ENCODE results near the gene PRSS2.

PRSS2 gene

GRCh38 chr7:142787783-142788182 is 17.0 kb downstream of the PRSS2 start:
- DNase-seq = no peak

- DNase-seq = no peak
These were observed 17.8 kb downstream of the PRSS2 start for GRCh38 chr7:142788303-142789289.

GRCh38 chr7:142789441-142789840 is 18.7 kb downstream of the PRSS2 start:
- no peak for DNase-seq

GRCh38 chr7:142790056-142790455 is 19.3 kb downstream of the PRSS2 start:
- DNase-seq = no peak

- DNase-seq = no peak
These were observed 19.8 kb downstream of the PRSS2 start for GRCh38 chr7:142790555-142790954.

GRCh38 chr7:142791502-142791901 is 20.7 kb downstream of the PRSS2 start:
- no peak for DNase-seq

- DNase-seq = no peak
These were observed 21.4 kb downstream of the PRSS2 start for GRCh38 chr7:142792129-142792528.

- DNase-seq = no peak
These were observed 21.8 kb downstream of the PRSS2 start for GRCh38 chr7:142792593-142792992.

GRCh38 chr7:142793156-142793555 is 22.4 kb downstream of the PRSS2 start:
- no peak for DNase-seq

- no peak for DNase-seq
These were observed 24.6 kb downstream of the PRSS2 start for GRCh38 chr7:142795339-142795863.

GRCh38 chr7:142796001-142796500 is 25.3 kb downstream of the PRSS2 start:
- no peak for DNase-seq

GRCh38 chr7:142796501-142797390 is 26.0 kb downstream of the PRSS2 start:
- no peak for DNase-seq

- no peak for DNase-seq
These were observed 26.9 kb downstream of the PRSS2 start for GRCh38 chr7:142797391-142798377.

- DNase-seq = no peak
These were observed 28.0 kb downstream of the PRSS2 start for GRCh38 chr7:142798451-142799436.

GRCh38 chr7:142799437-142799835 is 28.7 kb downstream of the PRSS2 start:
- no peak for DNase-seq

GRCh38 chr7:142800088-142800487 is 29.3 kb downstream of the PRSS2 start:
- no peak for DNase-seq

- DNase-seq = no peak
These were observed 30.0 kb downstream of the PRSS2 start for GRCh38 chr7:142800699-142801260.

- DNase-seq = no peak
These were observed 31.0 kb downstream of the PRSS2 start for GRCh38 chr7:142801601-142802295.

- no peak for DNase-seq
These were observed 31.5 kb downstream of the PRSS2 start for GRCh38 chr7:142802301-142802700.

GRCh38 chr7:142803901-142804300 is 33.1 kb downstream of the PRSS2 start:
- no peak for DNase-seq

Data from NCI-H1694 treated with DMSO at 0.1 percent for 48 hours (cell line).